HepG2 (cell line): Measurements from ENCODE around the gene BCL2. TPM values are rescaled to one million over a fixed set of nuclear protein-coding genes. Genes with fewer than 3 reads are reported as not detected.
A peak's percentile ranks its signal among the peaks of the same experiment; 100 is the strongest.

ENCODE experiments used
- AHDC1 ChIP-seq: sonication (generic); formaldehyde crosslinking; IDR thresholded peaks from 2 replicates; pipeline ENCODE4 v1.5.1; 2020; ENCODE audit warnings: mild to moderate bottlenecking, missing genetic modification reagents, borderline replicate concordance
- CENPT ChIP-seq: sonication (generic); formaldehyde crosslinking; IDR thresholded peaks from 2 replicates; pipeline ENCODE4 v1.8.0; 2022; ENCODE audit warnings: low read depth, mild to moderate bottlenecking, moderate library complexity, missing genetic modification reagents
- DDIT3 ChIP-seq: sonication (generic); formaldehyde crosslinking; IDR thresholded peaks from 2 replicates; pipeline ENCODE4 v1.4.0; 2020; ENCODE audit warnings: mild to moderate bottlenecking, missing genetic modification reagents
- HNF1B ChIP-seq: sonication (generic); formaldehyde crosslinking; IDR thresholded peaks from 2 replicates; pipeline ENCODE4 v1.5.1; 2020; ENCODE audit warnings: mild to moderate bottlenecking, moderate library complexity, missing genetic modification reagents
- LCORL ChIP-seq, 2 experiments: fragments of 450-650 bp in 1 of 2; sonication (generic) in 1 of 2; formaldehyde crosslinking in 1 of 2; IDR thresholded peaks; 2 replicates each; pipeline versions ENCODE4 v1.5.0 to v1.6.1; 2017 to 2020; ENCODE audit warnings: antibody characterized with exemption in 1 of 2, missing genetic modification reagents in 1 of 2
- MYNN ChIP-seq: sonication (generic); formaldehyde crosslinking; IDR thresholded peaks from 2 replicates; pipeline ENCODE4 v1.4.0; 2020; ENCODE audit warnings: mild to moderate bottlenecking, low read depth, missing genetic modification reagents
- NKX3-1 ChIP-seq: sonication (generic); formaldehyde crosslinking; IDR thresholded peaks from 2 replicates; pipeline ENCODE4 v1.5.0; 2020; ENCODE audit warnings: missing genetic modification reagents
- SMC3 ChIP-seq: IDR thresholded peaks from 2 replicates; pipeline ENCODE4 v1.6.1; 2011; ENCODE audit warnings: low read length, improper control_type of control experiment
- TBX2 ChIP-seq: sonication (generic); formaldehyde crosslinking; IDR thresholded peaks from 2 replicates; pipeline ENCODE4 v1.5.0; 2020; ENCODE audit warnings: missing genetic modification reagents, mild to moderate bottlenecking, borderline replicate concordance
- THYN1 ChIP-seq: sonication (generic); formaldehyde crosslinking; IDR thresholded peaks from 2 replicates; pipeline ENCODE4 v1.8.1; 2023; ENCODE audit warnings: low read depth, mild to moderate bottlenecking, moderate library complexity, missing genetic modification reagents, borderline replicate concordance
- XRCC5 ChIP-seq: fragments of 200-400 bp; formaldehyde crosslinking; optimal IDR thresholded peaks from 2 replicates; pipeline ENCODE3; 2017; ENCODE audit warnings: mild to moderate bottlenecking, low read length
- ZNF18 ChIP-seq: sonication (generic); formaldehyde crosslinking; IDR thresholded peaks from 2 replicates; pipeline ENCODE4 v1.8.0; 2022; ENCODE audit warnings: mild to moderate bottlenecking, missing genetic modification reagents; ENCODE audit not compliant: insufficient replicate concordance
- ZNF501 ChIP-seq: sonication (generic); formaldehyde crosslinking; IDR thresholded peaks from 2 replicates; pipeline ENCODE4 v1.5.1; 2020; ENCODE audit warnings: mild to moderate bottlenecking, moderate library complexity, missing genetic modification reagents
- ZSCAN9 ChIP-seq: IDR thresholded peaks from 2 replicates; pipeline ENCODE4 v1.6.1; 2016; ENCODE audit warnings: borderline replicate concordance
- polyA plus RNA-seq, 8 experiments: library from polyadenylated mRNA; depleted of rRNA in 3 of 8; stranded (reverse) in 7 of 8; unstranded in 1 of 8; fragments of >200 nt; fragmentation: Illumina TruSeq in 4 of 8; extraction: Trizol in 4 of 8; gene quantifications; 2 replicates each; pipeline versions ENCODE4 v1.2.1 to v1.2.3, GENCODE V29; 2011 to 2016; ENCODE audit warnings: low read depth in 4 of 8, missing spikeins in 1 of 8, mixed read lengths in 1 of 8; ENCODE audit not compliant: insufficient read depth in 1 of 8
- total RNA-seq, 5 experiments: library from RNA; depleted of rRNA; stranded (reverse); fragments of >200 nt; fragmentation: Illumina TruSeq; extraction: Trizol; gene quantifications; 2 replicates each; pipeline ENCODE4 v1.2.3, GENCODE V29; 2016; ENCODE audit warnings: low read depth in 1 of 5
- TF ChIP-seq, protein P1 (sequence below): sonication (generic); formaldehyde crosslinking; IDR thresholded peaks from 2 replicates; pipeline ENCODE4 v1.9.0; 2021; ENCODE audit warnings: missing genetic modification reagents, mild to moderate bottlenecking, borderline replicate concordance
- TF ChIP-seq, protein P2 (sequence below): sonication (generic); formaldehyde crosslinking; IDR thresholded peaks from 2 replicates; pipeline ENCODE4 v1.5.0; 2020; ENCODE audit warnings: mild to moderate bottlenecking, missing genetic modification reagents, moderate library complexity

Gene BCL2
- total and polyA plus RNA-seq, 2 of the 13 experiments (the other 11 are each of a cell fraction or from before 2014, with no cell fraction given): 0.07 to 0.53 TPM

DNA sequence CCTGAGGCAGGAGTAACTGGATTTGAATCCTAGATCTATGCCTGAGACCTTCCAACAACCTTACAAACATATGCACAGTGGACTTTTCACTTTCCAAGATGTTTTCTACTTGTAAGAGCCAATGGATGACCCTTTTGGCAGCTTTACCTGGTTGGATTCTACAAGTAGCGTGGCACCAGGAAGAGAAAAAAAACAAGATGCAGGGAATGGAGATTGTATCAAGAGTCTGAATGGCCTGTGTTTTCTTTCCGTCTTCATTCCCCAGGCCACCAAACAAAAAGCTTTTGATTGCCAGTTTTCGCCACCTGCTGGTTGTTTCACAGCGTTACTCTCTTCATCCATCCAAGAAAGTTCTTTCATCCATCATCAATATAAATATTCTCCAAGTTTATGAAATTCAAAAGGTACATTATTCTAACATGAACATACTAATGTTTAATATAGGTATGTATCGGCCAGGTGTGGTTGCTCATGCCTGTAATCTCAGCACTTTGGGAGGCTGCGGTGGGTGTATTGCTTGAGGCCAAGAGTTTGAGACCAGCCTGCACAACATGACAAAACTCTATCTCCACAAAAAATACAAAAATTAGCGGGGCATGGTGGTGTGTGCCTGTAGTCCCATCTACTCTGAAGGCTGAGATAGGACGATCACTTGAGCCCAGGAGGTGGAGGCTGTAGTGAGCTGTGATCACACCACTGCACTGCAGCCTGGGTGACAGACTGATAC lies 3.5 kb upstream of the BCL2 start (continued):
- TF ChIP-seq ZNF501 (CRISPR knock-in tag) (0 out of 2 replicates have a peak, but pooled peaks have one; percentile 27), MYNN (CRISPR knock-in tag) (no peak), TBX2 (no peak), ZNF18 (CRISPR knock-in tag) (no peak), XRCC5 (no peak), CENPT (CRISPR knock-in tag) (no peak), LCORL (IDR thresholded peaks at IDR 0.05) (no peak), LCORL (CRISPR knock-in tag; IDR thresholded peaks at IDR 0.05) (no peak), HNF1B (CRISPR knock-in tag) (no peak), THYN1 (CRISPR knock-in tag) (no peak), AHDC1 (CRISPR knock-in tag) (no peak), NKX3-1 (CRISPR knock-in tag) (no peak), DDIT3 (CRISPR knock-in tag) (no peak), SMC3 (peak; percentile 77), ZSCAN9 (CRISPR knock-in tag) (no peak)
- TF ChIP-seq, protein P1, sequence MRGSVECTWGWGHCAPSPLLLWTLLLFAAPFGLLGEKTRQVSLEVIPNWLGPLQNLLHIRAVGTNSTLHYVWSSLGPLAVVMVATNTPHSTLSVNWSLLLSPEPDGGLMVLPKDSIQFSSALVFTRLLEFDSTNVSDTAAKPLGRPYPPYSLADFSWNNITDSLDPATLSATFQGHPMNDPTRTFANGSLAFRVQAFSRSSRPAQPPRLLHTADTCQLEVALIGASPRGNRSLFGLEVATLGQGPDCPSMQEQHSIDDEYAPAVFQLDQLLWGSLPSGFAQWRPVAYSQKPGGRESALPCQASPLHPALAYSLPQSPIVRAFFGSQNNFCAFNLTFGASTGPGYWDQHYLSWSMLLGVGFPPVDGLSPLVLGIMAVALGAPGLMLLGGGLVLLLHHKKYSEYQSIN (CRISPR knock-in tag): no peak
- TF ChIP-seq, protein P2, sequence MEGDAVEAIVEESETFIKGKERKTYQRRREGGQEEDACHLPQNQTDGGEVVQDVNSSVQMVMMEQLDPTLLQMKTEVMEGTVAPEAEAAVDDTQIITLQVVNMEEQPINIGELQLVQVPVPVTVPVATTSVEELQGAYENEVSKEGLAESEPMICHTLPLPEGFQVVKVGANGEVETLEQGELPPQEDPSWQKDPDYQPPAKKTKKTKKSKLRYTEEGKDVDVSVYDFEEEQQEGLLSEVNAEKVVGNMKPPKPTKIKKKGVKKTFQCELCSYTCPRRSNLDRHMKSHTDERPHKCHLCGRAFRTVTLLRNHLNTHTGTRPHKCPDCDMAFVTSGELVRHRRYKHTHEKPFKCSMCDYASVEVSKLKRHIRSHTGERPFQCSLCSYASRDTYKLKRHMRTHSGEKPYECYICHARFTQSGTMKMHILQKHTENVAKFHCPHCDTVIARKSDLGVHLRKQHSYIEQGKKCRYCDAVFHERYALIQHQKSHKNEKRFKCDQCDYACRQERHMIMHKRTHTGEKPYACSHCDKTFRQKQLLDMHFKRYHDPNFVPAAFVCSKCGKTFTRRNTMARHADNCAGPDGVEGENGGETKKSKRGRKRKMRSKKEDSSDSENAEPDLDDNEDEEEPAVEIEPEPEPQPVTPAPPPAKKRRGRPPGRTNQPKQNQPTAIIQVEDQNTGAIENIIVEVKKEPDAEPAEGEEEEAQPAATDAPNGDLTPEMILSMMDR (CRISPR knock-in tag): peak; percentile 77
